Central memory CD8-positive, alpha-beta T cell (primary cell): Measurements from ENCODE around the gene CPVL.

Source experiments
- ATAC-seq: fragments of 150-1000 bp; cut with Tn5 transposase; replicated peaks from 2 replicates; pipeline ENCODE4 v1.10.0; 2022; ENCODE audit warnings: mild to moderate bottlenecking, moderate FRiP score, moderate number of reproducible peaks; ENCODE audit not compliant: poor library complexity, severe bottlenecking; ENCODE audit errors: extremely low read depth
- DNase-seq, 2 donors: peaks; one replicate each; pipeline ENCODE4 v3.0.0; 2021; ENCODE audit warnings: low spot score in 2 of 2
- H3K27ac Mint-ChIP-seq: one replicate; pipeline ENCODE4 v1.8.0; 2022; ENCODE audit warnings: low read depth, mild to moderate bottlenecking, moderate library complexity, mixed read lengths
- H3K27me3 Mint-ChIP-seq: one replicate; pipeline ENCODE4 v1.8.0; 2022; ENCODE audit warnings: mixed read lengths
- H3K36me3 Mint-ChIP-seq: one replicate; pipeline ENCODE4 v1.8.0; 2022; ENCODE audit warnings: mild to moderate bottlenecking, moderate library complexity, mixed read lengths; ENCODE audit not compliant: insufficient read depth
- H3K4me1 Mint-ChIP-seq: one replicate; pipeline ENCODE4 v1.8.0; 2022; ENCODE audit warnings: mixed read lengths
- H3K4me3 Mint-ChIP-seq: one replicate; pipeline ENCODE4 v1.8.0; 2022; ENCODE audit warnings: mild to moderate bottlenecking, moderate library complexity, mixed read lengths
- H3K9me3 Mint-ChIP-seq: one replicate; pipeline ENCODE4 v1.8.0; 2022; ENCODE audit warnings: mixed read lengths

Gene CPVL

GRCh38 chr7:29146057-29146706 lies at the start of gene CPVL:
Gene CPVL, minus strand, starts transcription at chr7:29146537. Its CDS starts 25,476 bp downstream, at chr7:29121061.
- Mint-ChIP-seq H3K9me3 (no peaks in the 10 kb centered on the region), H3K4me3 (peak within 1 kb of the TSS; percentile 37), H3K27ac (no peak within 1 kb of the TSS), H3K4me1 (peaks cover 5% of the 10 kb centered on the region), H3K27me3 (peaks cover 76% of the 10 kb centered on the region), H3K36me3 (no peaks in the 10 kb centered on the region)
- ATAC-seq, result peak; percentile 19
- no peak for DNase-seq

- DNase-seq (peak; percentile 48 to 59), ATAC-seq (peak; percentile 78)
- no peaks in the 10 kb centered on the region for H3K9me3 Mint-ChIP-seq
- H3K4me1 Mint-ChIP-seq, result peaks cover 39% of the 10 kb centered on the region
- peaks cover 2% of the 10 kb centered on the region for H3K27me3 Mint-ChIP-seq
- H3K4me3 Mint-ChIP-seq, result peak within 1 kb of the TSS; percentile 89
- peaks cover 23% of the 10 kb centered on the region for H3K36me3 Mint-ChIP-seq
- peak within 1 kb of the TSS; percentile 95 for H3K27ac Mint-ChIP-seq
Observed at GRCh38 chr7:29194594-29195427, 48.5 kb upstream of the CPVL start, which contains the start of gene CHN2. Gene CHN2, plus strand, starts transcription at chr7:29194775.

DNA sequence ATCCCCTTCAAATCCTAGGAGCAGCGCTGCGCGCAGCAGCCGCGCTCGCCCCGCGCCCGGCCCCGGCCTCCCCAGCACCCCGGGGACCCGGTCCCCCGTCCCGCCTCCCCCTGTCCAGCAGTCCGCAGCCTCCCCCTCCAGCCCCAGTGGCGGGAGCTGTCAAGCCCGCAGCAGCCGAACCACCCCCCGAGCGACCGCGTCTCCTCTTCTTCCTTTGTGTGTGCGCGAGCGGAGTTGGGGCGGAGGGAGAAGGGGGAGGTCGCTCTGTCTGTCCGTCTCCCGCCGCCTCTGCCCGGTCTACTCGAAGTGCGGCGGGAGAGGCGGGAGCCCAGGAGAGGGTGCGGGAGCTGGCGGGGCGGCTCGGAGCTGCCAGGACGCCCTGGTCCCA lies 47.9 kb upstream of the CPVL start:
- peaks cover 23% of the 10 kb centered on the region for H3K36me3 Mint-ChIP-seq
- no peak for ATAC-seq
- peaks cover 44% of the 10 kb centered on the region for H3K4me1 Mint-ChIP-seq
- peaks cover 8% of the 10 kb centered on the region for H3K27me3 Mint-ChIP-seq
- no peaks in the 10 kb centered on the region for H3K9me3 Mint-ChIP-seq
- peak overlapping the region; percentile 89 for H3K4me3 Mint-ChIP-seq
- DNase-seq, result no peak
- peak overlapping the region; percentile 95 for H3K27ac Mint-ChIP-seq

GRCh38 chr7:29193316-29194205 lies 47.2 kb upstream of the CPVL start:
- H3K27me3 Mint-ChIP-seq, result peaks cover 9% of the 10 kb centered on the region
- H3K9me3 Mint-ChIP-seq, result no peaks in the 10 kb centered on the region
- peak overlapping the region; percentile 95 for H3K27ac Mint-ChIP-seq
- no peak for DNase-seq
- peaks cover 44% of the 10 kb centered on the region for H3K4me1 Mint-ChIP-seq
- peaks cover 23% of the 10 kb centered on the region for H3K36me3 Mint-ChIP-seq
- no peak for ATAC-seq
- peak overlapping the region; percentile 89 for H3K4me3 Mint-ChIP-seq

- DNase-seq (no peak), ATAC-seq (no peak)
- H3K4me3 Mint-ChIP-seq, result no peak overlapping the region
- no peak overlapping the region for H3K27ac Mint-ChIP-seq
- H3K27me3 Mint-ChIP-seq, result peaks cover 9% of the 10 kb centered on the region
- peaks cover 23% of the 10 kb centered on the region for H3K36me3 Mint-ChIP-seq
- H3K4me1 Mint-ChIP-seq, result peaks cover 40% of the 10 kb centered on the region
- no peaks in the 10 kb centered on the region for H3K9me3 Mint-ChIP-seq
Observed at GRCh38 chr7:29192811-29193210, 46.5 kb upstream of the CPVL start.

- H3K4me1 Mint-ChIP-seq, result peaks cover 35% of the 10 kb centered on the region
- DNase-seq (no peak), ATAC-seq (no peak)
- peaks cover 23% of the 10 kb centered on the region for H3K36me3 Mint-ChIP-seq
- H3K9me3 Mint-ChIP-seq, result no peaks in the 10 kb centered on the region
- peaks cover 9% of the 10 kb centered on the region for H3K27me3 Mint-ChIP-seq
- H3K27ac Mint-ChIP-seq, result peak overlapping the region; percentile 16
- H3K4me3 Mint-ChIP-seq, result no peak overlapping the region
Observed at GRCh38 chr7:29192323-29192722, 46.0 kb upstream of the CPVL start.

GRCh38 chr7:29190349-29191045 lies 44.2 kb upstream of the CPVL start:
- H3K4me3 Mint-ChIP-seq, result no peak overlapping the region
- H3K27me3 Mint-ChIP-seq, result peaks cover 9% of the 10 kb centered on the region
- H3K36me3 Mint-ChIP-seq, result peaks cover 19% of the 10 kb centered on the region
- no peak overlapping the region for H3K27ac Mint-ChIP-seq
- ATAC-seq, result no peak
- peaks cover 17% of the 10 kb centered on the region for H3K4me1 Mint-ChIP-seq
- DNase-seq, result no peak
- no peaks in the 10 kb centered on the region for H3K9me3 Mint-ChIP-seq

GRCh38 chr7:29189743-29190201 lies 43.4 kb upstream of the CPVL start:
- Mint-ChIP-seq H3K9me3 (no peaks in the 10 kb centered on the region), H3K36me3 (peaks cover 11% of the 10 kb centered on the region)

DNA sequence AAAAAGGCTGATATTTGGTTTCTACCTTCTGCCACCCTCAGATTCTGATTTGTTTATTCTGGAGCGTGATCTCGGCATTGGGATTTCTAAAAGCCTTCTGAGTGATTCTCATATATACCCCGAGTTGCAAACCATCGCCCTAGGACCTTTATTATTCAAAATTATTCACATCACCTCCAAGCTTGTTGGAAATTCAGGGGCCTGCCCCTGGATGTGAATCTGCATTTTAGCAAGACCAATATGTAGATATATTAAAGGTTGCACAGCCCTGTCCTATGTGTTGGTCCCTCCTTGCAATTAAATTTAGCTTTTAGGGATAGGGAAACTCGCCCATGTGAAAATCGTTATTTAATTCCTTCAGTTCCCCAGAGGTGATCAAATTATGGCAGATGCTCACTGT lies 39.3 kb upstream of the CPVL start:
- no peak overlapping the region for H3K4me3 Mint-ChIP-seq
- no peak for DNase-seq

More at GRCh38 chr7:29189743-29190201, 43.4 kb upstream of the CPVL start:
- peak; percentile 46 for ATAC-seq
- H3K4me3 Mint-ChIP-seq, result no peak overlapping the region
- H3K27ac Mint-ChIP-seq, result no peak overlapping the region
- DNase-seq, result peak; percentile 46 to 53
- H3K27me3 Mint-ChIP-seq, result peaks cover 9% of the 10 kb centered on the region
- peaks cover 13% of the 10 kb centered on the region for H3K4me1 Mint-ChIP-seq

DNA sequence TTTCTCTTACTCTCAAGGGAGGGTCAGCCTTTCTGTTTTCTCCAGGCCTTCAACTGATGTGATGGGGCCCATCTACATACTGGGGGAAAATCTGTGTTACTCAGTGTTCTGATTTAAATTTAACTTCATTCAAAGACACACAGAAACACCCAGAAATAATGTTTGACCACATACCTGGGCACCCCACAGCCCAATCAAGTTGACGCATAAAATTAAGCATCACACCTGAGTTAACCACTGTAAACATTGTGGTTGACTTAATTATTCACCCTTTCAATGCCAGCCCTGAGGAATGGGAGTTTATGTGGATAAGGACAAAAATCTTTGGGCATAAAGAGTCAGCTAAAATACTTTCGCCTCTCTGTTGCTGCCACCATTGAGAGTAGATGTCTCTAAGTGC lies 38.3 kb upstream of the CPVL start:
- DNase-seq, result no peak
- Mint-ChIP-seq H3K9me3 (no peaks in the 10 kb centered on the region), H3K27ac (no peak overlapping the region)

More for the DNA sequence above, 39.3 kb upstream of the CPVL start:
- Mint-ChIP-seq H3K27ac (no peak overlapping the region), H3K36me3 (peaks cover 2% of the 10 kb centered on the region), H3K27me3 (peaks cover 9% of the 10 kb centered on the region), H3K4me1 (peaks cover 7% of the 10 kb centered on the region), H3K9me3 (no peaks in the 10 kb centered on the region)
- ATAC-seq, result no peak

DNA sequence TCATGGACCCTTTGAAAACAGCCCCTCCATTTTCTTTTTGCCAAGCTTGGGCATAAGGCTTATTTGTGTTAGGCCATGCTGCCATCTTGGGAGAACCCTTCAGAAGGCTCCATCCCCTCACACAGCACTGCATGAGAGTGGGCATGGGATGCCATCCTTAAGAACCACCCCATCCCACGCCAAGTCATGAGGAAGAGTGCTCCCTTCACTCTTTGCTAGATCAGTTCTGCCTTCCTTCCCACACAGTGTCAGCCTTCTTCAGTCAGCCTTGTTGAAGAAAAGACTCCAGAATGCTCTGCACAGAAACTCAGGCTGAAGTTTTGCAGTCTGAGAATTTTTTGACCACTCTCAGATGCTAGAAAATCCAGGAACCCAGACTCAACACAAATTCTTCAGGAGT lies 32.8 kb upstream of the CPVL start:
- Mint-ChIP-seq H3K4me1 (no peaks in the 10 kb centered on the region), H3K27me3 (no peaks in the 10 kb centered on the region), H3K27ac (no peak overlapping the region), H3K4me3 (no peak overlapping the region), H3K36me3 (peaks cover 2% of the 10 kb centered on the region), H3K9me3 (no peaks in the 10 kb centered on the region)
- ATAC-seq, result no peak
- no peak for DNase-seq

More for the DNA sequence above, 38.3 kb upstream of the CPVL start:
- Mint-ChIP-seq H3K36me3 (peaks cover 2% of the 10 kb centered on the region), H3K4me3 (no peak overlapping the region), H3K4me1 (peaks cover 3% of the 10 kb centered on the region), H3K27me3 (peaks cover 5% of the 10 kb centered on the region)
- no peak for ATAC-seq
